Epithelial cell of prostate (primary cell): ENCODE results near the gene PLA2G5.
A peak's percentile ranks its signal among the peaks of the same experiment; 100 is the strongest.

Experiments
- DNase-seq: peaks from one replicate; pipeline ENCODE4 v3.0.0-alpha.2; 2011; ENCODE audit warnings: low read depth, low spot score
- H3K27ac ChIP-seq: fragments of 450-650 bp; 2 replicates; pipeline ENCODE4 v1.5.1; 2017; ENCODE audit warnings: mild to moderate bottlenecking

PLA2G5 gene

DNA sequence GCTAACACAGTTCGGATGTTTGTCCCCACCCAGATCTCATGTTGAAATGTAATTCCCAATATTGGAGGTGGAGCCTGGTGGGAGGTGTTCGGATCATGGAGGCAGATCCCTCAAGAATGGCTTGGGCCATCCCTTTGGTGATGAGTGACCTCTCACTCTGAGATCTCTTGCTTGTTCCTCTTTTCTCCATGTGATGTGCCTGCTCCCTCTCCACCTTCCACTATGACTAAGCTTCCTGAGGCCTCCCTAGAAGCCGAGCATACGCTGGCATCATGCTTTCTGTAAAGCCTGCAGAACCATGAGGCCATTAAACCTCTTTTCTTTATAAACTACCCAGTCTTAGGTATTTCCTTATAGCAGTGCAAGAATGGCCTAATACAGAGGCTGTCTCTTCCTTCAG is 8.1 kb upstream of the PLA2G5 start:
- DNase-seq: no peak
- H3K27ac ChIP-seq: no peak overlapping the region

DNA sequence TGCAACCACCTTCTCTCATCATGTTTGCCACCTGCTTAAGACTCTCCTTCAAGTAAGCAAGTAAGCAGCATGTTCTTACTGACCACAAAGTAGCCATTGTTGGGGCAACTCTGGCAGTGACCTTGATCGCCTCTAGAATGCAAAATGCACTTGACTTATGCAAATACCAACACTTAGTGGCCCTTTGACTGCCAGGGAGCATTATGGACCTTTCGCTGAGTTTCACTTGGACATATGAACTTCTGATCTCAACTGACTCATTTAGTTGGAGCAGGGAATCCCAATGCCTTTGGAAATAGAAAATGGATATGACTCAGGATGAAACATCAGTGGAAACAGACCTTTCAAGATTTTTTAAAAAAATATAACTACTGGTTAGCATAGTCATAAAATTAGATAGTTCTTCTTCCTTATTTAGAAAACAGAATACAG is 6.1 kb upstream of the PLA2G5 start:
- DNase-seq: peak; percentile 22
- no peak overlapping the region for H3K27ac ChIP-seq

DNA sequence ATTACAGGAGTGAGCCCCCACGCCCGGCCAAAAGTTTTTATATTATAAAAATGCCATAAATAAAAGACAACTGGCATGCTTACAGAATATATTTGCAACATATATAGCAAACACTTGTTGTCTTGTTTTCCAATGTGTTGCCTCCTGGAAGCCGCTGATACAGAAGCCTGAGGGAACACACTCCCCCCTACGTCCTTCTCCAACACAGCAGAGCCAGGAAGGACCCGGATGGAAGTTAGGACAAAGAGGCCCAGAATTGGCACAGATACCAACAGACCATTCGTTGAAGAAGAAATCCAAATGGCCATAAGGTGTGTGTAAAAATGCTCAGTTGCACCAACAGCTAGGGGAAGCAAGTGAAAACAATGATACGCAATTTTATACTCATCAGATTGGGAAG is 1.3 kb upstream of the PLA2G5 start:
- no peak overlapping the region for H3K27ac ChIP-seq
- DNase-seq: no peak

DNA sequence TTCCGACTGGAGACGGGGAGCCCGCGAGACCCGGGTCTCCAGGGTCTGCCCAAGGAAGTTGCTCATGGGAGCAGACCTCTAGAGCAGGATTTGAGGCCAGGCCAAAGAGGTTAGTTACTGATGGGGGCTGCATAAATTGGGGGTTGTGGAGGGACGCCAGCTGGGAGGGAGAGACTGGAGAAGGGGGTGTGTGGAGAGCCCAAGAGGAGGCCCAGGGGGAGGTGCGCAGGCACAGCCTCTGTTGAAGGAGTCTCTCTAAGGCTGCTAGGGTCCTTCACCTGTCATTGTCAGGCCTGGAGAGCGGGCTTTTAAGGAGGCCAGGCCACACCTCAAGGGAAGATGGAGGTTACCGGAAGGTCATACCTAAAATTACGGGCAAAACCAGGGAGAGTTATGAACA is 363 bp downstream of the PLA2G5 start:
- no peak overlapping the region for H3K27ac ChIP-seq
- DNase-seq: no peak

DNA sequence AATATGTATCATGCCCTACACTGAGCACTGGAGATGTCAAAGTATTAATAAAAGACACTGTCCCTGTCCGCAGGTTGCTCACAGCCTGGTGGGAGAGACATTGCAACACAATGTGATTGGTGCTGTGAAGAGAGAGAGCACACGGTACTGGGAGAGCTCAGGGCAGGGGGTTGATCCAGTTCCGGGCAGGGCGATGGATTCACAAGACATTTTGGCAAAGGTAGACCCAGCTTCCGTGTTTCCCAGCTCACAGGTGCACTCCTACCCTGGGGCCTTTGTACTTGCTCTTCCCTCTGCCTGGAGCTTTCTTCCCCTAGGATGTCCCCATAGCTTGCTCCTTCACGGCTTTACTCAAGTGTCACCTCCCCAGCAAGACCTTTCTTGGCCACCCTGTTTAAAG is 1.4 kb downstream of the PLA2G5 start:
- no peak overlapping the region for H3K27ac ChIP-seq

DNA sequence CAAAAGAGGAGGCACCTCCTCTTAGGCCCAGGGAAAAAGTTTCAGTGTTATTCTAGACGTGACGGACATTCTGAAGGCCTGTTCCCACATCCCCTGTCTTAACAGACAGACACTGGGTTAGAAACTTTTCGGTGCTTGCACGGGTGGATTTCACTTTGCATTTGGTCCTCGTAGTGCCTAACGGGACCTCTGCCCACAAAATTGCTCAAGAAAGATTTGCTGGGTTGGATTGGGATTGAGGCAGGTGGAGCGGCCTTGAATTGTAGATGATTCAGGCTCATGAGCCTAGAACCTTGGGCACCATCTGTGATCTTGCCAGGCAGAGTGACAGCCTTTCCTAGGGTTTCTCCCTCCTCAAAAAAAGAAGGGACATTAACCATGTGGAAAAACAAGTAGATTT is 2.8 kb downstream of the PLA2G5 start:
- no peak for DNase-seq
- no peak overlapping the region for H3K27ac ChIP-seq

More for the DNA sequence above, 1.4 kb downstream of the PLA2G5 start:
- no peak for DNase-seq

DNA sequence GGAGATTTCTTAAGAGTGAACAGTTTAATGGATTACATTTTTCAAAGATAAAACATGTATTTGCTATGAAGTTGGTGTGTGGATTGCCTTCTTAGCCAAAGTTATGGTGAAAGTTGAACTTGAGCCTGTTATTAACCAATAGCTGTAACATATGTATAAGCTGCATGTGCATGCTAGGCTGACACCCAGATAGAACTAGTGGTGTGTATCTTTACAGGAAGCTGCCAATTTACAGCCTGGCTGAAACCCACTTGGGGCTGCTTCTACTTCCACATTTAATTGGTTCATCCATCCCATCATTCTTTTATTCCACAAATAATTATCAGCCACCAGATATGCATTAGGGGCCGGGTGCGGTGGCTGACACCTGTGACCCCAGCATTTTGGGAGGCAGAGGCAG is 3.3 kb downstream of the PLA2G5 start:
- no peak for DNase-seq
- no peak overlapping the region for H3K27ac ChIP-seq

DNA sequence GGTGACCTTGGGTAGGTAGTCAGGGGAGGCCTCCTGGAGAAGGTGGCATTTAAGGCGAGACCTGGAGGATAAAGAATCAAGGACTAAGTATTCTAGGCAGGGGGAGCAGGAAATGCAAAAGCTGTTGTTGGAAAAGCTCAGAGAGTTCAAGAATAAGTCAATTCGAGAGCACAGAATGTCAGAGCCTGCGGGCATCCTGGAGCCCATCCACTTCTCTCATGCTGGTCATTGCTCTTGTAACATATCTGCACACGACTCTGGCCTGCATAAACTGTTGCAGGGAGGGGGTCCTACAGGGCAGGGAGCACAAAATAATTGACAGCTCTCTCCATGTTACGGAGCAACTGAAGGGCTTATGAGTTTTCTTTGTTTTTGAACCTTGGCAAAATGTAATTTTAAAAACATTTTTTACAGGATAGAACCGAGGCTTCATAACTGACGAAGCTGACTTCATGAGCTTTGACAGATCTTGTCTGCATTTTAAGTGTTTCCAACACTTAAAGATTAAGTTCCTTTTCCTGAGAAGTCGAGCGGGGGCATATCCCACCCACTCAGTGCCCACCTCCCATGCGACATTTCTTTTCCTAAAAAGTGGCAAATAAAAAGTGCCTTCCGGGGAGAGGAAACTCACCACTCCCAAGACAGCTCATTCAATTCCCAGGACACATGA is 4.2 kb downstream of the PLA2G5 start:
- DNase-seq: no peak
- no peak overlapping the region for H3K27ac ChIP-seq

DNA sequence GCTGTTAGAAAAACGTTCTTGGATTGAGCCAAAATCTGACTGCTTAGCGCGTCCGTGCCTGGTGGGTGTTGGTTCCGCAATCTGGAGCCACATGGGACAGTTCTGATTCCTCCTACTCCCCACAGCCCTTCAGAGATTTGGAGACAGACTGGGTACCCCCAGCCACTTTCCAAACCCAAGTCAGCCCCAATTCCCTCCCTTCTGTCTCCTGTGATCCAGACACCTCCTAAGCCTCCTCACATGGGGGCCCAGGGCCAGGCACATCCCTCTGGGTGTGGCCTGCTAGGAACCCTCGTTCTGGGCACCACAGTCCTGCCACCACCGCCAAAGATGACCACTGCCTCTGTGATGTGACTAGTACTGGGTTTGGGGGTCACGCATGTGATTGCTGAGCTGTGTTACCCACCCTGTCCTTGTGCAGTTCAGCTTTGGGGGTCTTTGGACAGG is 4.8 kb downstream of the PLA2G5 start:
- no peak for DNase-seq
- no peak overlapping the region for H3K27ac ChIP-seq

DNA sequence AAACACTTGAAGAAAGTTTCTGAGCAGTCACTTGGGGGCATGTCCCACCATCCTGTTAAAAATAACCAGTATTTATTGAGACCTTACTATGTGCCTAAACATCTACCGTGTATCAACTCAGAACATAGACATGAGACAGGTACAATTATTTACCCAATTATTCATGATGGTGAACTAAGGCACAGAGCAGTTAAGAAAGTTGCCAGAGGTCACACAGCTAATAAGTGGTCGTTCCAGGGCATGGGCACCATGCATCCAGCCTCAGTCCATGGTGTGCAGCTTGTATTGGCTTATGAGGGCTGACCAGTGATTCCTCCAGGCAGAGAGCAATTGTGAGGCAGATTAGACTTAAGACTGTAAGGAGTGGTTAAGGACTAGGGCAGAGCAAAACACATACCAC is 5.4 kb downstream of the PLA2G5 start:
- H3K27ac ChIP-seq: no peak overlapping the region
- DNase-seq: no peak

DNA sequence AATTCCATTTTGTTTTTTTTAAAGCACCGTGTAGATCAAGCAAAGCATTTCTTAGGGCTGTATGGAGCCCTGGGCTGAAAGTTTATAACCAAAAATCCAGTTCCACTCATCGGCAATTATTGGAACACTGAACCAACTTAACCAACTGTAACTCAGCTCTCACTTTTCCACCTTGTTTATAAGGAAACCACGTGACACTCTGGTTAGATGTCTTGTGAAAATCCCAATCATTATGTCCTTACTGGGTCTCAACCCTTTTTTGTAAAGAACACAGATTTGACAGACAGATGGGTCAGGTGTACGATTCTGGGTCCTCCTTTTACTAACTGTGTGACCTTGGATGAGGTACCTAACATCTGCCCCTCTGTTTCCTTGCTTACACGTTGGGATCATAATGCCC is 6.2 kb downstream of the PLA2G5 start:
- no peak overlapping the region for H3K27ac ChIP-seq

DNA sequence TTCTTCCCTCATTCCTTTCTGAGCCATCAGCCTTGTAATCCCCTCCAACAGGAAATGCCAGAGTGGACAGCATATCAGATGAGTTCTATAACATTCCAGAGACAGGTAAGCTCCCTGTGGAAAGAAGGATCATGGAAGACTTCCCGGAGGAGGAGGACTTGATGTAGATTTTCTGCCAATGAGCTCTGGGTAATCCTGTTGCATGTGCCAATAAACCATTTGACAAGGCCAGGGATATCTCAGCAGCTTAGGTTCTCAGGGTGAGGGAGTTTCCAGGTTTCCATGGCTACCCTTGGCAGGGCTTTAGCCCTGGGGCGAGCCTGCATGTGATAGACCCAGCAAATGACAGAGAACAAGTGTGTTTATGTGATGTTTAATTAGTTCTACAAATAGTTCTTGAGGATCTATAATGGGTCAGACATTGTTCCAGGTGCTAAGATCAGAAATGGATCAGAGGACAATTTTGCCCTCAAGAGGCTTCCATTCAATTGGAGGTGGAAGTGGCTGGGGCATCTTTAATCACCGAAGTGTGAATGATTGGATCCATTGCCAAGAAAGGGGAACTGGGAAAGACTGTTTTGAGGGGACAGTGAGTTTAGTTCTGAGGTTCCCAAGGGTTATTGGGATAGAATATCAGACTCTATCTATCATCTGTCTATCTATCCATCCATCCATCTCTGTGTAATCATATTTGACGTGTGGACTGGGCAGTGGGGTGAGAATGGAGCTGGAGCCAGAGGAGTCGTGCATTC is 6.9 kb downstream of the PLA2G5 start:
- H3K27ac ChIP-seq: no peak overlapping the region
- no peak for DNase-seq

More for the DNA sequence above, 6.2 kb downstream of the PLA2G5 start:
- DNase-seq: no peak

DNA sequence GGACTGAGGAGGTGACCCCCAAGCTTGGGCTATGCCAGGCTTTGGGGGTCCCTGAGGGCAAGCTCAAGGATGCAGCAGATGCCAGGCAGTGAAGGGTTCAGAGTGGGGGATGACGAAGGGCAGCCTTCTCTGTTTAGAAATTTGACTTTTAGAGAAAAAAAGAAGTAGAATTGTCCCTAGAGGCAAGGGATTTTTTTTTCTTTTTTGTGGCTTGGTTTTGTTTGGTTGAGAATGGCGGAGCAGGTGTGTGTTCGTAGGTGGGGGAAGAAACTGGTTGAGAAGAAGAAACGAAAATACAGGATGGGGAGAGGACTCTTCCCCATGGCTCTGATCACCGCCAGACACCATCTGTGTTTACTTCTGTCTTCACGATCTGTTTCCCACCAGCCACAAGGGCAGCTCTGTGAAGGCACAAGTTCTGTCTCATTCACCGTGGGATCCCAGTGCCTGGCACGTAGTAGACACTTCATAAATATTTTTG is 8.2 kb downstream of the PLA2G5 start:
- no peak overlapping the region for H3K27ac ChIP-seq
- DNase-seq: no peak

DNA sequence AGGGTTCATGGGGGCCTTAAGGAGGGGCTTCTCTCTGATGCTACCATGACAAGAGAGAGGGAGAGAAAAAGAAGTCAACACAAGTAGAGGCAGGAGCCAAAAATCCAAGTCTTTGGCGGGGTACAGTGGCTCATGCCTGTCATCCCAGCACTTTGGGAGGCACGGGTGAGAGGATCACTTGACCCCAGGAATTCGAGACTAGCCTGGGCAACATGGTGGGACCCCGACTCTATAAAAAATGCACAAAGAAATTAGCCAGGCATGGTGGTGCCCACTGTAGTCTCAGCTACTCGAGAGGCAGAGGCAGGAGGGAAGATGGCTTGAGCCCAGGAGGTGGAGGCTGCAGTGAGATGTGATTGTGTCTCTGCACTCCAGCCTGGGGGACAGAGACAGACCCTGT is 8.7 kb downstream of the PLA2G5 start:
- no peak overlapping the region for H3K27ac ChIP-seq
- no peak for DNase-seq

DNA sequence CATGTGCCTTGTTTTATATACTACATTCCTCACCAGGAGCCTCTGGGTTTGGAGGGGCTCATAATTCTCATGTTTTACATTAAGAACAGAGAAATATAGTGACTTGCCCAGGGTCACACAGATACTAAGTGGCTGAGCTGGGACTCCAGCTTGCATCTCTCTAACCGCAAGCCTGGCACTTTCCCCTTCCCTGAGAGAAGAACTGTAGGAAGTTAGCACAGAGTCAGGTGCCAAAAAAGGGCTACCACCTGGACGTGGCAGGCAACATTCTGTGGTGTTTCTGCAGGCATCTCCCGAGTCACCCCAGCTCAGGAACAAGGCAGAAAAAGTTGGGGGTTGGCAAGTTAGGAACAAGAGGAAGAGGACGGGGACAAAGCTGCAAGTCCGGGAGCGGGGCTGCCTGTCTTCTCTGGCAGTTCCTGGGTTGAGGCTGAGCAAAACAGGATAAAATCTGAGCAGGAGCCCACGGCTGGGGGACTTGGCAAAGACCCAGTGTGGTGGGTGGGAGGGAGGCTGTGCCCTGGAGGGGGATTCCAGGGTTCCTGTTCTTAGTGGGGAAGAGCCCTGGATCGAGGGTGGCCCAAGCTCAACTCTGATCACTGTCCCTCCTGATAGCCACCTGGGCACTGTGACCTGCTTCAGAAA is 9.8 kb downstream of the PLA2G5 start:
- DNase-seq: no peak
- no peak overlapping the region for H3K27ac ChIP-seq

DNA sequence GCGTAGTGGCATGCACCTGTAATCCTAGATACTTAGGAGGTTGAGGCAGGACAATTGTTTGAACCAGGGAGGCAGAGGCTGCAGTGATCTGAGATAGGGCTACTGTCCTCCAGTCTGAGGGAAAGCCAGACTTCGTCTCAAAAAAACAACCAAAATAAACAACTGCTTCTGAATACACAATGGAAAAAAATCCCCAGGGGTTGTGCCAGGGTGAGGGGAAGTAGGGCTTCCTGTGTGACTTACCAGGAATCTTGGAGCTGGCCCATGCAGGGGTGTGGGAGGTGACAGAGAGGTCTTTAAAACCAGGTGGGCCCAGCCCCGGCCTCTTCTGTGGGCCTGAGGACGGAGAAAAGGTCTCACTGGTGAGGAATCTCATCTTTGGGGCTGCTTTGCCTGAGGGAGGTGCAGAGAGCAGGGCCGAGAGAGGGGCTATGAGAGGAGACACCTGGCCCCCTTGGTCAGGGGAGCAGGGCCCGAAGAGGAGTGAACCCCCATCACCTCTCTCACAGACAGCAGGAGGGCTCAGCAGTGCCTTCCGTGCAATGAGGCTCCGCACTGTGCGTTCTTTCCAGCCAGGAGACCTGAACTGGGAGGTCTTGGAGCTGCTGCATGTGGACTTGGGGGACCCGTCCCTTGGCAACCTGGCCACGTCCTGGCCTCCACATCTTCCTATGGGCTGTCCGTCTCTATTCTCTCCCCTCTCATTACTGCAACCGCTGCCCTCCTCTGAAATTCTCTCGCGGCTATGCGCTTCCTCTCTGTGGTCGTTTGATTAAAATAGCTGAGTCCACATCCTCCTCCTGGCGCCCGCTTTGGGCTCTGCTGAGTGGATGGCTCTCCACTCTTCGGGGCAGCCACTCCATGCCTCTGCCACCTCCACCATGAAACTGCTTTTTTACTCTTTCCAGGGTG is 10.7 kb downstream of the PLA2G5 start:
- no peak overlapping the region for H3K27ac ChIP-seq
- DNase-seq: no peak

DNA sequence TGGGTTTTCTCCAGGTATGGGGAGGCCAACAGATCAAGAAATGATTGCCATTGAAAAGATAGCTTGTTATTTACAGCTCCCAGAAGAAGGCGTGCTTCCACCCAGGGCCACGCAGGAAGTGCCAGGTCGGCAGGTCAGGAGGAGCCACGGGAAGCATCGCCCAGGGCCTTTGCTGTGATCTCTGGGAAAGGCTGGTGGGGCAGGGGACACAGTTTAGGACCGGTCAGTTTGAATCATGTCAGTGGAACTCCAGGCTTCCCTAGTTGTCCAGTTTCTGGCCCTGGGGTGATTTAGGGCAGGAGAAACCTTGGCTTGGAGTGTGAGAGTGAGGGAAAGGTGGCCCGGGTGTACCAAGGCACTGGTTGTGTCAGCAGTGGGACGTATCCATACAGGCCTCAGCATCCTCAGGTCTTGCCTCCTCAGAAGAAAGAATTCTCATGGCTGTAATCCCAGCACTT is 11.4 kb downstream of the PLA2G5 start:
- DNase-seq: no peak

DNA sequence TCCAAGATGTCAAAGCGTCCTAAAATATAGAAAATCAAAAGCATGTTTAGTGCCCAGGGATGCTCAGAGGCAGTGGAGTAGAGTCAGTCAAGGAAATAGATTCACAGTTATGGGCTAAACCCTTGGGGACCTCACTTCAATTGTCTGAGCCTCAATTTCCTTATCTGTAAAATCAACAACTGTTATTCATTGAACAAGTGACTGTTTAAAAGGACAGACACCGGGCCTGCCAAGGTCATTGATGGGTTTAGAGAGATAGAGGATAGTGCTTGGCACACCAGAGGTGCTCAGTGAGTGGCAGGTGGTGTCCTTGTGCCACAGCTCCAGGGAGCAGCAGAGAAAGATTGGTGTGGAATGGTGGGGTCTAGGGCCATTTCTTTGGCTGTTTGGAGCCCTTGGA is 12.8 kb downstream of the PLA2G5 start:
- H3K27ac ChIP-seq: no peak overlapping the region
- DNase-seq: no peak

More for the DNA sequence above, 11.4 kb downstream of the PLA2G5 start:
- H3K27ac ChIP-seq: no peak overlapping the region

DNA sequence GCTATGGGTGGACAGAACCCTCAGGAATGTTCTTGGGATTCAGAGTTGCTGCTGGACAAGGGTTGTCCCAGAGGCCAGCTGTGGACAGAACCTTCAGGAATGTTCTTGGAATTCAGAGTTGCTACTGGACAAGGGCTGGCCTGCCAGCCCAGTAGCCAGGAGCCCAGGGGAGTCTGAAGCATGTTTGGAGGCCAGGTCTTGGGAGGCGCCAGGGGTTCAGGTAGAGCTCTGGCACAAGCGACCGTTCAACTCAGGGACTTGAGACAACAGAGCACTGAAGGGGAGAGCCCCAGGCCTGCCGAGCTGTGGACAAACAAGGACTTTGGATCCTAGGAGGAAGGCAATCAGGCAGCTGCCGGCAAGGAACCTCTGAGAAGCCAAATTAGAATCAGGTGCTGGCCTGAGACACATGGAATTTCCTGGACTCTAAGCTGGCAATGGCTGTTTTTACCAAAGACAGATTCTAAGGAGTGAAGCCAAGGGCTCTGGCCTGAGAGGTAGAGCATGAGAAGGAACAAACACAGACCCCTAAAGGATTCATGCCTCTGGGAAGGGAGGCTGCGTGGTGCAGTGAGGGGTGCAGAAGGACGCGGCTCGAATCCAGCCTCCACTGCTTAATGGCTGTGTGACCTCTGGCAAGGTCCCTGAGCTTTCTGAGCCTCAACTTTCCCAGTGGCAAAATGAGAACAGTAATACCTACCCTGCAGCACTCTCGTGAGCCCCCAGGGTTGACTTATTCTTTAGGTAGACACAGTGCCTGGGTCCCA is 13.4 kb downstream of the PLA2G5 start:
- DNase-seq: no peak
- H3K27ac ChIP-seq: no peak overlapping the region
